Measurements from ENCODE around the gene OPCML.

OPCML gene

GRCh38 chr11:133191931-133192330 lies 340.4 kb downstream of the OPCML start:
- no peak for TF ChIP-seq CTCF (IDR thresholded peaks at IDR 0.05)

- no peak for TF ChIP-seq CTCF (IDR thresholded peaks at IDR 0.05)
Measured at GRCh38 chr11:133181667-133182066, 350.6 kb downstream of the OPCML start.

GRCh38 chr11:133181066-133181465 lies 351.2 kb downstream of the OPCML start:
- TF ChIP-seq CTCF (IDR thresholded peaks at IDR 0.05), result no peak

GRCh38 chr11:133180201-133180600 lies 352.1 kb downstream of the OPCML start:
- no peak for TF ChIP-seq CTCF (IDR thresholded peaks at IDR 0.05)

GRCh38 chr11:133176748-133177147 lies 355.6 kb downstream of the OPCML start:
- no peak for TF ChIP-seq CTCF (IDR thresholded peaks at IDR 0.05)

- no peak for TF ChIP-seq CTCF (IDR thresholded peaks at IDR 0.05)
Measured at GRCh38 chr11:133175103-133175502, 357.2 kb downstream of the OPCML start.

GRCh38 chr11:133173810-133174412 lies 358.4 kb downstream of the OPCML start:
- no peak for TF ChIP-seq CTCF (IDR thresholded peaks at IDR 0.05)

- TF ChIP-seq CTCF (IDR thresholded peaks at IDR 0.05), result no peak
Measured at GRCh38 chr11:133172349-133172748, 360.0 kb downstream of the OPCML start.
